WTC11 (cell line): ENCODE measurements around the gene COPE. TPM values are rescaled to one million over a fixed set of nuclear protein-coding genes. Genes with fewer than 3 reads are reported as not detected.
A peak's percentile ranks its signal among the peaks of the same experiment; 100 is the strongest.

ENCODE experiments used
- ATAC-seq: fragments of 200-7000 bp; cut with Tn5 transposase; 2 replicates; pipeline ENCODE4 v1.10.0; 2021; ENCODE audit warnings: mild to moderate bottlenecking, moderate library complexity
- CTCF ChIA-PET: fragments of 300-600 bp; sonication (Branson Sonifier 250); formaldehyde crosslinking; loops from one replicate; lab custom pipeline; 2021; ENCODE audit warnings: antibody characterized with exemption; lab: Charles Lee
- POLR2A ChIA-PET: fragments of 350-600 bp; sonication (Branson Sonifier 250); formaldehyde crosslinking; loops from one replicate; lab custom pipeline; 2021; ENCODE audit warnings: antibody characterized with exemption; lab: Charles Lee
- DNase-seq: peaks from one replicate; pipeline ENCODE4 v3.0.0; 2021; ENCODE audit warnings: low spot score
- H3K27ac Mint-ChIP-seq: 2 replicates; pipeline ENCODE4 v1.8.0; 2021; ENCODE audit warnings: mixed read lengths
- H3K27me3 Mint-ChIP-seq: 2 replicates; pipeline ENCODE4 v1.8.0; 2021; ENCODE audit warnings: low read depth, mild to moderate bottlenecking, moderate library complexity, mixed read lengths
- H3K36me3 Mint-ChIP-seq: 2 replicates; pipeline ENCODE4 v1.8.0; 2021; ENCODE audit warnings: mixed read lengths
- H3K4me1 Mint-ChIP-seq: 2 replicates; pipeline ENCODE4 v1.8.0; 2022; ENCODE audit warnings: mixed read lengths
- H3K4me3 Mint-ChIP-seq: 2 replicates; pipeline ENCODE4 v1.8.0; 2021; ENCODE audit warnings: mild to moderate bottlenecking, moderate library complexity, mixed read lengths
- H3K9me3 Mint-ChIP-seq: 2 replicates; pipeline ENCODE4 v1.8.0; 2021; ENCODE audit warnings: mixed read lengths
- CREM ChIP-seq: sonication (generic); formaldehyde crosslinking; IDR thresholded peaks from 2 replicates; pipeline ENCODE4 v1.8.1; 2022; ENCODE audit warnings: mild to moderate bottlenecking, missing genetic modification reagents, moderate library complexity
- GTF2I ChIP-seq: fragments of 250-450 bp; sonication (Bioruptor Pico); conservative IDR thresholded peaks from 2 replicates; pipeline ENCODE4 v1.4.0; 2021; ENCODE audit warnings: mild to moderate bottlenecking
- IRF2 ChIP-seq: sonication (generic); formaldehyde crosslinking; IDR thresholded peaks from 2 replicates; pipeline ENCODE4 v1.8.0; 2022; ENCODE audit warnings: low read depth, missing genetic modification reagents, borderline replicate concordance
- KAT7 ChIP-seq: sonication (generic); formaldehyde crosslinking; IDR thresholded peaks from 2 replicates; pipeline ENCODE4 v1.8.1; 2023; ENCODE audit warnings: missing genetic modification reagents, mild to moderate bottlenecking, borderline replicate concordance
- NR3C1 ChIP-seq: sonication (generic); formaldehyde crosslinking; conservative IDR thresholded peaks from 2 replicates; pipeline ENCODE4 v1.8.1; 2023; ENCODE audit warnings: low read depth, mild to moderate bottlenecking, missing genetic modification reagents
- ZNF121 ChIP-seq: sonication (generic); formaldehyde crosslinking; IDR thresholded peaks from 2 replicates; pipeline ENCODE4 v1.8.0; 2023; ENCODE audit warnings: missing genetic modification reagents
- total RNA-seq: library from RNA; stranded (reverse); gene quantifications from 3 replicates; pipeline ENCODE4 v1.2.3, GENCODE V29; 2021
- TF ChIP-seq, protein P1 (sequence below): fragments of 250-450 bp; sonication (Bioruptor Pico); IDR thresholded peaks from 2 replicates; pipeline ENCODE4 v1.9.0; 2021; ENCODE audit warnings: moderate library complexity, mild to moderate bottlenecking, inconsistent platforms, borderline replicate concordance
- TF ChIP-seq, protein P2 (sequence below): sonication (generic); formaldehyde crosslinking; IDR thresholded peaks from 2 replicates; pipeline ENCODE4 v1.8.1; 2022; ENCODE audit warnings: missing genetic modification reagents, borderline replicate concordance
- TF ChIP-seq, protein P3 (sequence below): sonication (generic); formaldehyde crosslinking; IDR thresholded peaks from 2 replicates; pipeline ENCODE4 v1.8.0; 2023; ENCODE audit warnings: missing genetic modification reagents, mild to moderate bottlenecking, borderline replicate concordance
- TF ChIP-seq, protein P4 (sequence below): fragments of 200-600 bp; IDR thresholded peaks from 2 replicates; pipeline ENCODE4 v1.8.0; 2022; ENCODE audit warnings: antibody characterized with exemption
- TF ChIP-seq, protein P5 (sequence below): sonication (generic); formaldehyde crosslinking; IDR thresholded peaks from 2 replicates; pipeline ENCODE4 v1.8.1; 2022; ENCODE audit warnings: mild to moderate bottlenecking, moderate library complexity, missing genetic modification reagents
- TF ChIP-seq, protein P6 (sequence below): fragments of 250-450 bp; sonication (Bioruptor Pico); conservative IDR thresholded peaks from 2 replicates; pipeline ENCODE4 v1.9.0; 2021; ENCODE audit warnings: mild to moderate bottlenecking
- TF ChIP-seq, protein P7 (sequence below): fragments of 250-450 bp; sonication (Bioruptor Pico); IDR thresholded peaks from 2 replicates; pipeline ENCODE4 v2.1.2; 2022; ENCODE audit warnings: mild to moderate bottlenecking, moderate library complexity

Gene COPE
- total RNA-seq, 1 experiment from 2014 or later: 228 TPM

DNA sequence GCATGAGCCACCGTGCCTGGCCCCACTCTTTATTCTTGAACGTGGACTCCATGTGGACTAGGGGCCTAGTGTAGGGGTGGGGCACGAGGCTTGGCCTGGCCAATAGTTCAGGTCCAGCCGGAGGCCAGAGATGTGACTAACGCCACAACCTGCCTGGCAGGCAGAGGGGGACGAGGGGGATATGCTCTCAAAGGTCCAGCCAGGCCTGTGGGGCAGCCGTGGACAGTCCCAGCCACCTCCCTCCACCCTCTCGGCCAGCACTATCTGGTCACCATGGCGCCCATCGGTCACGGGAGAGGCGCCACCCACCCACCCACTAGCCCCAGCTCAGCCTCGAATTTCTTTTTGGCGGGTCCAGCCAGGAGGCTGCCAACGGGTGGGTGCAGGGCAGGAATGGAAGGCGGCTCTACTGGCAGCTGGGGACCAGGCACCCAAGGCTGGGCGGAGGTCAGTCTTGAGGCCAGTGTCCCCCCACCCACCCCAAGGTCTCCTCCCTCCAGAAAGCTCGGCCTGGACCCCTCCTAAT, 21.0 kb downstream of the COPE start:
- H3K9me3 Mint-ChIP-seq: no peaks in the 10 kb centered on the region
- TF ChIP-seq KAT7 (CRISPR knock-in tag) (no peak), NR3C1 (CRISPR knock-in tag) (no peak)
- TF ChIP-seq, protein P1, sequence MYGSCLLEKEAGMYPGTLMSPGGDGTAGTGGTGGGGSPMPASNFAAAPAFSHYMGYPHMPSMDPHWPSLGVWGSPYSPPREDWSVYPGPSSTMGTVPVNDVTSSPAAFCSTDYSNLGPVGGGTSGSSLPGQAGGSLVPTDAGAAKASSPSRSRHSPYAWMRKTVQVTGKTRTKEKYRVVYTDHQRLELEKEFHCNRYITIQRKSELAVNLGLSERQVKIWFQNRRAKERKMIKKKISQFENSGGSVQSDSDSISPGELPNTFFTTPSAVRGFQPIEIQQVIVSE (CRISPR knock-in tag): no peak
- TF ChIP-seq, protein P2, sequence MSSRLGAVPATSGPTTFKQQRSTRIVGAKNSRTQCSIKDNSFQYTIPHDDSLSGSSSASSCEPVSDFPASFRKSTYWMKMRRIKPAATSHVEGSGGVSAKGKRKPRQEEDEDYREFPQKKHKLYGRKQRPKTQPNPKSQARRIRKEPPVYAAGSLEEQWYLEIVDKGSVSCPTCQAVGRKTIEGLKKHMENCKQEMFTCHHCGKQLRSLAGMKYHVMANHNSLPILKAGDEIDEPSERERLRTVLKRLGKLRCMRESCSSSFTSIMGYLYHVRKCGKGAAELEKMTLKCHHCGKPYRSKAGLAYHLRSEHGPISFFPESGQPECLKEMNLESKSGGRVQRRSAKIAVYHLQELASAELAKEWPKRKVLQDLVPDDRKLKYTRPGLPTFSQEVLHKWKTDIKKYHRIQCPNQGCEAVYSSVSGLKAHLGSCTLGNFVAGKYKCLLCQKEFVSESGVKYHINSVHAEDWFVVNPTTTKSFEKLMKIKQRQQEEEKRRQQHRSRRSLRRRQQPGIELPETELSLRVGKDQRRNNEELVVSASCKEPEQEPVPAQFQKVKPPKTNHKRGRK (CRISPR knock-in tag): no peak
- TF ChIP-seq, protein P3, sequence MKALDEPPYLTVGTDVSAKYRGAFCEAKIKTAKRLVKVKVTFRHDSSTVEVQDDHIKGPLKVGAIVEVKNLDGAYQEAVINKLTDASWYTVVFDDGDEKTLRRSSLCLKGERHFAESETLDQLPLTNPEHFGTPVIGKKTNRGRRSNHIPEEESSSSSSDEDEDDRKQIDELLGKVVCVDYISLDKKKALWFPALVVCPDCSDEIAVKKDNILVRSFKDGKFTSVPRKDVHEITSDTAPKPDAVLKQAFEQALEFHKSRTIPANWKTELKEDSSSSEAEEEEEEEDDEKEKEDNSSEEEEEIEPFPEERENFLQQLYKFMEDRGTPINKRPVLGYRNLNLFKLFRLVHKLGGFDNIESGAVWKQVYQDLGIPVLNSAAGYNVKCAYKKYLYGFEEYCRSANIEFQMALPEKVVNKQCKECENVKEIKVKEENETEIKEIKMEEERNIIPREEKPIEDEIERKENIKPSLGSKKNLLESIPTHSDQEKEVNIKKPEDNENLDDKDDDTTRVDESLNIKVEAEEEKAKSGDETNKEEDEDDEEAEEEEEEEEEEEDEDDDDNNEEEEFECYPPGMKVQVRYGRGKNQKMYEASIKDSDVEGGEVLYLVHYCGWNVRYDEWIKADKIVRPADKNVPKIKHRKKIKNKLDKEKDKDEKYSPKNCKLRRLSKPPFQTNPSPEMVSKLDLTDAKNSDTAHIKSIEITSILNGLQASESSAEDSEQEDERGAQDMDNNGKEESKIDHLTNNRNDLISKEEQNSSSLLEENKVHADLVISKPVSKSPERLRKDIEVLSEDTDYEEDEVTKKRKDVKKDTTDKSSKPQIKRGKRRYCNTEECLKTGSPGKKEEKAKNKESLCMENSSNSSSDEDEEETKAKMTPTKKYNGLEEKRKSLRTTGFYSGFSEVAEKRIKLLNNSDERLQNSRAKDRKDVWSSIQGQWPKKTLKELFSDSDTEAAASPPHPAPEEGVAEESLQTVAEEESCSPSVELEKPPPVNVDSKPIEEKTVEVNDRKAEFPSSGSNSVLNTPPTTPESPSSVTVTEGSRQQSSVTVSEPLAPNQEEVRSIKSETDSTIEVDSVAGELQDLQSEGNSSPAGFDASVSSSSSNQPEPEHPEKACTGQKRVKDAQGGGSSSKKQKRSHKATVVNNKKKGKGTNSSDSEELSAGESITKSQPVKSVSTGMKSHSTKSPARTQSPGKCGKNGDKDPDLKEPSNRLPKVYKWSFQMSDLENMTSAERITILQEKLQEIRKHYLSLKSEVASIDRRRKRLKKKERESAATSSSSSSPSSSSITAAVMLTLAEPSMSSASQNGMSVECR (CRISPR knock-in tag): no peak
- H3K27me3 Mint-ChIP-seq: peaks cover 16% of the 10 kb centered on the region
- peaks cover 5% of the 10 kb centered on the region; the same call in 1 of the 2 replicates for H3K36me3 Mint-ChIP-seq
- POLR2A ChIA-PET: interaction anchor here (0.6 kb wide), 1 partner anchor 89 kb away, joined by 4 read pairs; no protein-coding TSS in a partner anchor
- ATAC-seq (no peak), DNase-seq (no peak)
- CTCF ChIA-PET: interaction anchor here (0.6 to 1.5 kb wide), 2 partner anchors 89 to 98 kb away, joined by 3 read pairs; no protein-coding TSS in a partner anchor
- no peaks in the 10 kb centered on the region for H3K4me1 Mint-ChIP-seq
- no peak overlapping the region for H3K27ac Mint-ChIP-seq
- peak overlapping the region; percentile 80; the same call in 1 of the 2 replicates for H3K4me3 Mint-ChIP-seq

DNA sequence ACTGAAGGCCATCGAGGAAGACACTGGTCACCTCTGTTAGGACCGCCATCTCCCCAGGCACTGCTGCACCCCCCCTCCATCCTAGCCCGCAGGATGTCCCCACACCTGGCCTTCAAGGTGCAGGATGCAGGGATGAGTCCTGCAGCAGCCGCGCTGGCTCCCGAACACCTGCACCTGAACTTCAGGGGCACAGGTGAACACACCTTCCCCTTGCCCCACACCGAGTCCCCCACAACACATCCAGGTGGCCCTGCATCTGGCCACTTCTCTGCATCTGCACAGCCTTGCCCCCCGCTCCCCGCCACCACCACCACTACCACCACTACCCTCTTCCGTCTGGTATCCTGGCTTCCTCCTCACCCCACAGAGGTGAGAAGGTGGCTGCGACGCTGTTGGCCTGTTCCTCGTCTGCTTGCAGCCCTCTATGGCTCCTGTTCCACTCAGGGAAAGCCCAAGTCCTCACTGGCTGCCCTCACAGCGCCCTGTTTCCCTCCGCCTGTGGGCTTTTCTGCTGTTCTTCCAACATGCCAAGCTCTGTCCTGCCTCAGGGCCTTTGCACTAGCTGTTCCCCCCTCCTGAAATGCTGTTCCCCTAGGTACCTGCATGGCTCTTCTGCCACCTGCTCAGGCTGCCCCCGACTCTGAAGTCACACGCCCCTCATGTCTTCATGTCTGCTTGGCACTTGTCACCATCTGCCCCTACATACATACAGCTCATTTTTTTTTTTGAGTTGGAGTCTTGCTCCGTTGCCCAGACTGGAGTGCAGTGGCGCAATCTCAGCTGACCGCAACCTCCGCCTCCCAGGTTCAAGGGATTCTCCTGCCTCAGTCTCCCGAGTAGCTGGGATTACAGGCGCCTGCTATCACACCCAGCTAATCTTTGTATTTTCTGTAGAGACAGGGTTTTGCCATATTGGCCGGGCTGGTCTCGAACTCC, 21.8 kb downstream of the COPE start:
- H3K9me3 Mint-ChIP-seq: no peaks in the 10 kb centered on the region
- H3K36me3 Mint-ChIP-seq: peaks cover 5% of the 10 kb centered on the region; the same call in 1 of the 2 replicates
- H3K27ac Mint-ChIP-seq: no peak overlapping the region
- ChIA-PET CTCF (interaction anchor here (0.6 to 3.5 kb wide), 4 partner anchors 22 to 101 kb away, joined by 3 to 35 read pairs (median 4); partner anchors contain the start of genes COPE and DDX49), POLR2A (no interaction called here)
- peak overlapping the region; percentile 80 for H3K4me3 Mint-ChIP-seq
- peaks cover 16% of the 10 kb centered on the region for H3K27me3 Mint-ChIP-seq
- TF ChIP-seq, protein P4, sequence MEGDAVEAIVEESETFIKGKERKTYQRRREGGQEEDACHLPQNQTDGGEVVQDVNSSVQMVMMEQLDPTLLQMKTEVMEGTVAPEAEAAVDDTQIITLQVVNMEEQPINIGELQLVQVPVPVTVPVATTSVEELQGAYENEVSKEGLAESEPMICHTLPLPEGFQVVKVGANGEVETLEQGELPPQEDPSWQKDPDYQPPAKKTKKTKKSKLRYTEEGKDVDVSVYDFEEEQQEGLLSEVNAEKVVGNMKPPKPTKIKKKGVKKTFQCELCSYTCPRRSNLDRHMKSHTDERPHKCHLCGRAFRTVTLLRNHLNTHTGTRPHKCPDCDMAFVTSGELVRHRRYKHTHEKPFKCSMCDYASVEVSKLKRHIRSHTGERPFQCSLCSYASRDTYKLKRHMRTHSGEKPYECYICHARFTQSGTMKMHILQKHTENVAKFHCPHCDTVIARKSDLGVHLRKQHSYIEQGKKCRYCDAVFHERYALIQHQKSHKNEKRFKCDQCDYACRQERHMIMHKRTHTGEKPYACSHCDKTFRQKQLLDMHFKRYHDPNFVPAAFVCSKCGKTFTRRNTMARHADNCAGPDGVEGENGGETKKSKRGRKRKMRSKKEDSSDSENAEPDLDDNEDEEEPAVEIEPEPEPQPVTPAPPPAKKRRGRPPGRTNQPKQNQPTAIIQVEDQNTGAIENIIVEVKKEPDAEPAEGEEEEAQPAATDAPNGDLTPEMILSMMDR: no peak
- TF ChIP-seq, protein P5, sequence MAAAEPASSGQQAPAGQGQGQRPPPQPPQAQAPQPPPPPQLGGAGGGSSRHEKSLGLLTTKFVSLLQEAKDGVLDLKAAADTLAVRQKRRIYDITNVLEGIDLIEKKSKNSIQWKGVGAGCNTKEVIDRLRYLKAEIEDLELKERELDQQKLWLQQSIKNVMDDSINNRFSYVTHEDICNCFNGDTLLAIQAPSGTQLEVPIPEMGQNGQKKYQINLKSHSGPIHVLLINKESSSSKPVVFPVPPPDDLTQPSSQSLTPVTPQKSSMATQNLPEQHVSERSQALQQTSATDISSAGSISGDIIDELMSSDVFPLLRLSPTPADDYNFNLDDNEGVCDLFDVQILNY (CRISPR knock-in tag): no peak
- TF ChIP-seq, protein P6, sequence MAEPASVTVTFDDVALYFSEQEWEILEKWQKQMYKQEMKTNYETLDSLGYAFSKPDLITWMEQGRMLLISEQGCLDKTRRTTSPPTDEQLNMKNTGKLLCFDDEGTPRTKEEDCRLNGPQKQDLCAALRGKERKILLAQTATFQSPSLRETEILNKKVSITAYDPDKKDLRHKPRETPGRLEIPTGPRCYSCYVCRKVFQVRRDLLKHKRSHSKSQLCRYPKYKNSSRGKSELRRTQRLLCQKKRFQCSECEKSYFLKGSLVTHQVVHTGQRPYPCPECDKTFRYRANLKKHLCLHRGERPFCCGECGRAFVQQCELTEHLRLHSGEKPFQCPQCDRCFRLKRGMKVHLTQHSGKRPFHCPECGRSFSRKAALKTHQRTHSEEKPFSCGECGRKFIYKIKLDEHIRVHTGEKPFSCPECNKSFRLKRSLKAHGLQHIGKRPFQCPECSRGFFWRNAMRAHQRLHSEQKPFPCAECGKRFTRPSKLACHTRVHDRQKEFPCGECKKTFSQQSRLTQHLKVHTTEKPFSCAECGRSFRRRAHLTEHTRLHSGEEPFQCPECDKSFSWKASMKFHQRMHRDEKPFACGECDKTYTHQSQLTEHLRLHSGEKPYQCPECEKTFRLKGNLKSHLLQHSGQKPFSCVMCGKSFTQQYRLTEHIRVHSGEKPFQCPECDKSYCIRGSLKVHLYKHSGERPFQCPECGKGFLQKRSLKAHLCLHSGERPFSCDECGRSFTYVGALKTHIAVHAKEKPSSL (CRISPR knock-in tag): no peak
- TF ChIP-seq GTF2I (CRISPR knock-in tag) (peak; percentile 66), ZNF121 (CRISPR knock-in tag) (0 out of 2 replicates have a peak, but pooled peaks have one; percentile 31), IRF2 (CRISPR knock-in tag) (no peak), CREM (CRISPR knock-in tag) (no peak)
- TF ChIP-seq, protein P7, sequence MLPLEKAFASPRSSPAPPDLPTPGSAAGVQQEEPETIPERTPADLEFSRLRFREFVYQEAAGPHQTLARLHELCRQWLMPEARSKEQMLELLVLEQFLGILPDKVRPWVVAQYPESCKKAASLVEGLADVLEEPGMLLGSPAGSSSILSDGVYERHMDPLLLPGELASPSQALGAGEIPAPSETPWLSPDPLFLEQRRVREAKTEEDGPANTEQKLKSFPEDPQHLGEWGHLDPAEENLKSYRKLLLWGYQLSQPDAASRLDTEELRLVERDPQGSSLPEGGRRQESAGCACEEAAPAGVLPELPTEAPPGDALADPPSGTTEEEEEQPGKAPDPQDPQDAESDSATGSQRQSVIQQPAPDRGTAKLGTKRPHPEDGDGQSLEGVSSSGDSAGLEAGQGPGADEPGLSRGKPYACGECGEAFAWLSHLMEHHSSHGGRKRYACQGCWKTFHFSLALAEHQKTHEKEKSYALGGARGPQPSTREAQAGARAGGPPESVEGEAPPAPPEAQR: no peak
- ATAC-seq (no peak), DNase-seq (no peak)
- H3K4me1 Mint-ChIP-seq: no peaks in the 10 kb centered on the region
